Activated CD8-positive, alpha-beta memory T cell treated with anti-CD3 and anti-CD28 coated beads, Interleukin-2, amount 50 U/mL, for 1 hour (primary cell): Measurements from ENCODE around the gene GABRA5.
"Not testable (repeated sequence)": the region's sequence is repeated elsewhere in the genome, so short reads cannot be mapped to it uniquely, and the experiment has no call there.

Source experiments
- DNase-seq: peaks from one replicate; pipeline ENCODE4 v3.0.0-alpha.2; 2020; ENCODE audit errors: extremely low read depth

The GABRA5 gene

DNA sequence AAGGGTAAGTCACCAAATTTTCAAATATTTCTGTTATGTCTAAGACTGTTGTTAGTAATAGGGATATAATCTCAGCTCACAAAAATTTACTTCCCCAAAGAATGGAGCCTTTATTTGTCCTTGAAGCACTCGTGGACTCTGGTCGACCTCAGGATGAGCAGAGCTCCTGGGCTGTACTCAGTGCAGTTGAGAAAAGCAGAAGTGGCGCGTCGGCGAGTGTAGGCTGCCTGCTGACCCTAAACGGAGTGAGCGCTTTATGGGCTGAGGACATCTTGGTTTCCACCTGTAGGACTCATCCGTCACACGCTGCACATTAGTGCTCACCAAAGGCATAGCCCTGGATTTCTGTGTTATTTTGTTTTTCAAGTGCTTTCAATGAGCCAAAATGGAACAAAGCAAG, 11.0 kb downstream of the GABRA5 start:
- DNase-seq, result no peak

DNA sequence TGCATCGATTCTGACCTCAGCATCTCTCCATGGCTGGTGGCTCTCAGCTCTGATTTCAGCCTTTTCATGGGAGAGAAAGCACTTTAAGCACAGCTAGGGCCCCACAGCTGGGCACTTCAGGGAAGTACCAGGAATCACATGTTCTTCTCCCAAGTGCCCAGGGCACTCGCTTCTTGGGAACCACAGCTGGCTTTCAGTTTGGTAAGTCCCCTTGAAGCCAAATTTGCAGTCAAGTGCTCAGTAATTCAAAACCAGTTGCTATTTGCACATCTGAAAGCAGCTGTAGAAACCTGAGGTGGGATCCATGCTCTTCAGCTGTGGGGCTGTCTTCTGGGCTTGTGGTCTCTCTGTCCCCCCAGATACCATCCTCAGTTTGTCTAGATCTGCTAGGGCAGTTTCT, 12.8 kb downstream of the GABRA5 start:
- no peak for DNase-seq

GRCh38 chr15:26882112-26882511, 15.2 kb downstream of the GABRA5 start:
- DNase-seq, result no peak

DNA sequence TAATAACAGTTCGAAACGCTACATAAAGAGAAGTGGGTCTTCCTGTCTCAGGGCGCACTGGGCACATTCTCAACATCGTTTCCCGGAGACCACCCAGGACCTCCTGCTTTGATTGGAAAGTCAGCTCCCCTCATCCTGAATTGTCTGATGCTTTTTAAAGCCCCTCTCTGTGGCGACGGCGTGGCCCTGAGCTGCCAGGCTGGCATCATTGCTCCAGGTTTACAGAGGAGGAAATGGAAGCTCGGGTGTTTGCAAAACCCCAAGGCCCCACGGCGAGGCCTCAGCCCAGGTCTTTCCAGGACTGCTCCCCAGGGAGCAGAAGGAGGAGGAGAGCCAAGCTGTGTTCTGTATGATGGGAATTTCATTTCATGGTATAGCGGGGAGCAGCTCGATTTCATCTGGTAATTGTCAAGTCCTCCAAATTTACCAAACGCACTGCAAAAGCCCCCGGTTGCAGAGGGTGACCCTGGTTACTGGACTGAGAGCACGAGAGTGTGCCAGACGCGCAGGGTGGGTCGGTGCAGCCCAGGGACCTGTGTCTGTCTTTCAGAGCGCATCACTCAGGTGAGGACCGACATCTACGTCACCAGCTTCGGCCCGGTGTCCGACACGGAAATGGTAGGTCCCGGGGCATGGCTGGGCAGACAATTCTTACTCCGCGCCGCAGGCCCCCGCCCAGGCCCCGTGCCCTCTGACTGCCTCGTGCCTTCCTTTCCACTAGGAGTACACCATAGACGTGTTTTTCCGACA, 15.9 kb downstream of the GABRA5 start:
- DNase-seq, result no peak

GRCh38 chr15:26883466-26883865, 16.6 kb downstream of the GABRA5 start:
- no peak for DNase-seq

DNA sequence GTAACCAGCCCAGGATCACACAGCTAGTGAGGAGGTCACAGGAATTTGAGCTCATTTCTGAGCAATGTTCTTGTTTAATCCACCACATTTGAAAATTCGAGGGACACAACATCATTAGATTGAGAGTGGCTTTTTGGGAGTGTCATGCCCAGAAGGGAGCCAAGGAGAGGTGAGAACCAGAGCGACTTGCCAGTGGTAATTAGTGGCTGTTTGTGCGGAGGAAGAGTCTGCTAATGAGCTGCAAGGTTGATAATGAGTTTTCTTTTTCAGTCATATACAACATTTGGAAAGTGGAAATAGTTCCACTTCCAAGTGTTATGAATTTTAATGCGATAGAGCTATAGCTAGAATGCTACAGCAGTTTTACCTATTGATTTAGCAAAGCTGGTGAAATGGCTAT, 19.7 kb downstream of the GABRA5 start:
- no peak for DNase-seq

GRCh38 chr15:26887926-26888666, 21.2 kb downstream of the GABRA5 start:
- DNase-seq, result no peak

DNA sequence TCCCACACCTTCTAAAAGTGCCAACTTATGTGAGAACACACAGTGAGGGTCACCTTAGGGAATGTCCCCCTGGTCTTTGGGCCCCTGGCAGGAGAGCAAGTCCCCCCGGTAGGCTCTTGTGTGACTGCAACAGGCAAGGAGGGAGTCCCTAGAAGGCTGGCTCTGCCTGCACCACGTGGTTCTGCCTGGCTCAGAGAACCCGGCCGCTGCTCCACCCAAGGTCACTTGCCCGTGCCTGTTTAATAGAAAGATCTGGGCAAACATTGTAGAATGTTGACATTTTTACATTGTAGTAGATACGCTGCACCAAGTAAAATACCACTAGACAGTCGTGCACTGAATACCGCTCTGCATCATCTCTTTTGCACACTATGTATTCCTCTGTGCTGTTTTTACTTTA, 21.9 kb downstream of the GABRA5 start:
- no peak for DNase-seq

DNA sequence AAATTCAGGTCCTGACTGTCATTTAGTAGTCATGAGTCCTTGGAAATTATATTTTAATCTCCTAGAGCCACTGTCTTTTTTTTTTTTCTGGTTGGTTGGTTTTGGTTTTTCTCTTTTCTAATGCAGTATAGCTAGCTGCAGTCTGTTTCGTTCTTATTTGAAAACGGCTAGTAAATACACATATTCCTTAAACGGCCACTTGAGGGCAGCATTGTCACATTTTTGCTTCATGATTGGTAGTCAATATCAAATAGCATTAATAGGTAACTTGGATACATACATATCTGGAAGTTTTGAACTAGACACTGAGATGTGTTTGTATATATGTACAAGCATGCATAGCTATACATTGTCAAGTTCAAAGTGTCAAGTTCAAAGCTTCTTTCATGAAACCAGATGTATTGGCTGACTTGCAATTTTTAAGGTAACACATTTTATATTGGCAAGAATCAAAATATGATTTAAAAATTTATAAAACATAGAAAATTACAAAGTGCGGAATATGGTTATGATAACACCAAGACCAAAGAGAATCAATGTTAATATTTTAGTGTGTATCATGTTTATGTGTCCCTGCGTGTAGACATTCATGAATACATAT, 22.5 kb downstream of the GABRA5 start:
- no peak for DNase-seq

- no peak for DNase-seq
These were observed 23.6 kb downstream of the GABRA5 start for GRCh38 chr15:26890451-26890850.

DNA sequence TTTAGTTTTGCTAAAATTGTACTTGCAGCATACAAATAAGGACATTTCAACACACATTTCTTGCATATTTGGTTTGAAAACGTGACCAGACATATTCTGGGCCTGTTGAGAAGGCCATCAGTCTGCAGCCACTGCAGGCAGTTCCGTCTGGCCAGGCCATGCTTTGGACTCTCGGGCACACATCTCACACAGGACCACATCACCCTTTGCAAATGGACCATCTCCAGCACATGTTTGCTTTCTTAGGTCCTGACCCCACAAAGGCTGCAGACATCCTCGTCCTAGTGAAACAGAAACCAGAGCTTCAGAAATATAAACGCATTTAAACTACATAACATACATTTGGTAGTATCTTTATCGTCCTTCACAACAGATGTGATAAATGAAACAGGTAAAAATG, 24.1 kb downstream of the GABRA5 start:
- no peak for DNase-seq

DNA sequence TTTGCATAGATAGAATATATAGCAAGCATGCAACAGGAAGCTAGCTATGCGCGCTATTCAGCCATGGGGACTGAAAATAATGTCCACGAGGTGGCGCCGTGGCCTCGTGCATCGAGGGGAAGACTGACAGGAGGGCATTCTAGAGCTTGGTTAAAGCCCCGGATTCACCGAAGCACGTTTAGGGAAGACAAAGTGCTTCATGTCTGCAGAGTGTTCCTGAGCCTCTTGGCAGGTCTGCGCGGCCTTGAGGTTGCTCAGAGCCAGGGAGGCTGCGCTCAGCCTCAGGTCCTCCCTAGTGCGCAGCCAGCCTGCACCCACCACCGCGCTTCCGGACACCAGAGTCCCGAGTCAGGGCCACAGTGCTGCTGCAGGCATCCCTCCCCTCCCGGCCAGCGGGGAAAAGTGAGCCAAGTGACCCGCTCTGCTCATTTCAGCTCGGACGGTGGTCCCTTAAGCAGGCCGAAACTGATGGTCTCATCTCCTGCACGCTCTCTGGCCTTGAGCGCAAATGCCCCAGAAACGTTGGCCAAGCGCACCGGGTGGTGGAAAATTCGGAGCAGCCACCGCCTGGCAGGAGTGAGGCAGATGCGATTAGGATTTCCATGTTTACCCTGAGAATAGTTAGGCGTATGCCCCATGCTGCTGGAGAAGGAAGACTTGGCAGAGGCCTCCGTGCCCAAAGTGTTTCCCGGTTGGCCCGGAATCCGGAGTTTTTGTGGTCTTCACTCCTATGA, 24.8 kb downstream of the GABRA5 start:
- no peak for DNase-seq

DNA sequence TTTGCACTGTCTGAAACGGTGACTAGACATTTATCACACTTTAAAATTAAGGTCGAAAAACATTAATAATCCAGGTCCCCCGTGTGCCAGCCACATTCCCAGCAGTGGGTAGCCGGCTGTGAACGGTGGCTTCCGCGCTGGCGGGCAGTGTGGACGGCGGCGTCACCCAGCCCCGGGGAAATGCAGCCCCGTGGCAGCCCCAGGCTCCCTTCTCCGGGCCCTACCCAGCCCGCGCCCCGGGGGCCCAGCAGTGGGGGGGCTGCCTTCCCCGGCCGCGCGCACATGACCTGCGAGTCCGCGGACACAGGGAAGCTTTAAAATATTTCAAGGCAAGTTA, 25.3 kb downstream of the GABRA5 start:
- no peak for DNase-seq

DNA sequence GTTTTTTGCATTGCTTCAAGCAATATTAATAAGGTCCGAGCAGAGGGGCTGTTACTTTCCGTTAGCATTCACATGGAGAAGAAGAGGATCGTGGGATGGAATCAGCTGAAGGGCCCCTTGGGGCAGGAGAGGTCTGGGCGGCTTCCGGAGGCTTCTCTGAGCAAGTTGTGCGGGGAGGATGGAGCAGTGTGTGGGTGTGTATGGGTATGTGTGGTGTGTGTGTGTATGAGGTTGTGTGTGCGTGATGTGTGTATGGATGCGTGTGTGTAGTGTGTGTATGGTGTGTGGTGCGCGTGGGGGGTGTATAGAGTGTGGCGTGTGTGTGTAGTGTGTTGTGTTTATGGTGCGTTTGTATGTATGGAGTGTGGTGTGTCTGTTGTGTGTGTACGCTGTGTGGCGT, 25.8 kb downstream of the GABRA5 start:
- DNase-seq, result no peak

DNA sequence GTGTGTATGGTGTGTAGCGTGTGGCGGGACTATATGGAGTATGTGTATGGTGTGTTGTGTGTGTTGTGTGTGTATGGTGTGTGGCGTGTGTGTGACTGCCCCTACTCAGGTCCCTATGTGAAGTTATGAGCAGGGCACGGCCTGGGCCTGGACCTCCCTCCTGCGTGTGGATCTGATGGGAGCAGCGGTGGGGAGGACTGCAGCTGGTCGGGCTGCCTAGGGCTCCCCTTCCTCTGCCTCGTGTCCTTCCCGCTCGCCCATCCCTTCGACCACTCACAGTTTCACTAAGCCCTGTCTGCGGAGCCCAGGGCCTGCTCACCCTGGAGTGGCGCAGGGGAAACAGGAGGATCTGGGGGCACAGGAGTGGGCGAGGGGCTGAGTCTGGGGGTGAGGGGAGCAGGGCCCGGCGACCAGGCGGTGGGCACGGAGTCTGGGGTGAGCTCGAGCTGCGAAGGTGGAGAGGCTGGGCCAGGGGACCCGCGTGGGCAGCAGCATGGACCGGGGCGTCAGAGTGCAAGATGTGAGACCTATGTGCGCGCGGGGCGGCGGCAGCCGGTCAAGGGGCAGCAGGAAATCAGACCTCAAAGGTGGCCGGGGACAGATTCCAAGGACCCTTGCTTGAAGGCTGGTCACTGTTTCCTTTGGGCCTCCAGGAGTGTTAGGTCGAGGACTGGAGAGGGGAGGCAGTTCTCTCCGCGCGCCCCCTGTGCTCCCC, 26.6 kb downstream of the GABRA5 start:
- no peak for DNase-seq

DNA sequence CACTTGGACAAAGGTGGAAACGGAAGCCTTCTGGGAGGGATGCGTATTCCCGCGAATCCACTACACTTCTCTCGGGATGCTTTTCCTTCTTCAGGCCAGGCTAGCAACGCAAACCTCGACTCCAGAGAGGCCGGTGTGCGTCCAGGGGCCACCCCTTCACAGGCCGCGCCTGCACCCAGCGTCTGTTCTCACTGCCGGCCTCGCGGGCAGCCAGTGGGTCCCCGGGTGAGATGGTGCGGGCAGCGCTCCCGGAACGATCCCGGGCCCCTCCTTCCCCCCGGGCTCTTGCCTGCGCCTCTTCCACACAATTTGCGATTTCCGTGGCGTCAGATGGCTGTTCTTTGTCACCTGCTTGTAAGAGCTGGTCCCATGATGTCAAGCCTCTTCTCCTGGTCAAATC, 27.3 kb downstream of the GABRA5 start:
- DNase-seq, result no peak

- not testable (repeated sequence) for DNase-seq
These were observed 28.5 kb downstream of the GABRA5 start for GRCh38 chr15:26895346-26895745.

DNA sequence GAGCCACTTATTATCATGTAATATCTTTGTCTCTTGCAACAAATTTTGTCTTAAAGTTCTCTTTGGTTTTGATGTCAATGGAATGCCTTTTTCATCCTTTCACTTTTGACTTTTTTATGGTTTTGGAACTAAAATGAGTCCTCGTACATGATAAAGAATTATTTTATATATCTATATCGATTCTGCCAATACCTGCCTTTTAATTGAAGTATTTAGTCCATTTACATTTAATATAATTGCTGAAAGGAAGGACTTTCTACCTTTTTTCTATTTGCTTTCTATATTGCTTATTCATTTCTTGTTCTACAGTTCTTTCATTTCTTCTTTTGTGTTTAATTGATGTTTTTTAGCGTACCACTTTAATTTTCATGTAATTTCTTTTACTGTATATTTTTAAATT, 32.8 kb downstream of the GABRA5 start:
- no peak for DNase-seq

- DNase-seq, result no peak
These were observed 34.2 kb downstream of the GABRA5 start for GRCh38 chr15:26901041-26901440.

DNA sequence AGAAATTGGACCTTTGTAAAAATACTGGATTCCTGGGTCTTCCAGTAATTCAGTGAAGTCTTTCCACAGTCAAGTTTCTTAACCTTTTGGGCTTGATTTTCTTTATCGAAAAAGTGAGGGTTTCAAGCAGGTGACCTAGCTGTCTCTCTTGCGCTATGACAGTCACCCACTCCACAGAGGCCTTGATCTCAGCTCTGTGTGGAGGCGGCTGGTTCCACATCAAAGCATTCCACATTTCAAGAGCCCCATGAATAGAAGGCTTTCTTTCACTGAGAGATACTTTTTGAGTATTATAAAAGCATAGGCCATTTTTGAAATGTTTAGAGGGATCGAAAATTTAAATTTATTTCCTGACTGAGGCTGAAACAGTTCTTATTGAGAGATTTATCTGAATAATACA, 43.9 kb downstream of the GABRA5 start:
- no peak for DNase-seq

DNA sequence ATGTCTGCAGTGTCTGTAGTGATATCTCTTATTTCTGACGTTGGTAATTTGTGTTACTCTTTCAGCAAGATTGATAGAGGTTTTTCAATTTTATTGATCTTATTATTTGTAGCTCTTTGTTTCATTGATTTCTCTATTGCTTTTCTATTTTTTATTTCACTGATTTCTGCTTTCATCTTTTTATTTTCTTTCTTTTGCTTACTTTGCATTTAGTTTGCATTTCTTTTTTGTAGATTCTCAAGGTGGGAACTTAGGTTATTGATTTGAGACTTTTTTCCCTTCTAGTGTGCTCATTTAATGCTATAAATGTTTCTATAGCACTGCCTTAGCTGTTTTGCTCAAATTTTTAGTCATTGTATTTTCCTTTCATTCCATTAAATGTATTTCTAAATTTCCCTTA, 54.6 kb downstream of the GABRA5 start:
- no peak for DNase-seq

DNA sequence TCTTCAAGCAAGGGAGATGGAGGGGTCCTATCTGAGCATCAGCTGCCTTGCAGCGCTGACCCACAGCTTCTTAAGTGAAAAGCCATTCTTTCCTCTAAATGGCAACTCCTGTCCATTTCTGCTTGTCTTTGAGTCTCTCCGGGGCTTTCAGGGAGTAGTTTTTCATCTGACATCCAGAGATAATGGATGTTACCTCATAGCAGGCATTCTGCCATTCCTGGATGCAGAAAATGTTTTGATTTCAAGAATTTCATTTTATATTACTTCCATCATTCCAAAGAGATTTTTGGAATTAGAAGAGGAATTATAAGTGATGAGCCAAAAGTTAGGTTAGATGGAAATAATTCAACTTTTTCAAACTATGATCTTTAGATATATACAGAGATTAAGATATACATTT, 59.2 kb downstream of the GABRA5 start:
- DNase-seq, result no peak
